Fibroblast of the aortic adventitia (primary cell): ENCODE measurements around the gene GPRIN3. TPM values are rescaled to one million over a fixed set of nuclear protein-coding genes. Genes with fewer than 3 reads are reported as not detected.

Experiments
- DNase-seq: peaks from one replicate; pipeline ENCODE4 v3.0.0-alpha.2; 2010; ENCODE audit warnings: low read depth
- H3K4me3 ChIP-seq: 2 replicates; pipeline ENCODE4 v1.5.1; 2011; ENCODE audit warnings: low read depth, mild to moderate bottlenecking, control low read depth, low read length, moderate library complexity
- total RNA-seq: library from RNA; depleted of rRNA; stranded (reverse); fragments of >200 nt; gene quantifications from 2 replicates; pipeline ENCODE4 v1.2.3, GENCODE V29; 2012; ENCODE audit warnings: low replicate concordance
- TF ChIP-seq, protein P1 (sequence below): IDR thresholded peaks from 2 replicates; pipeline ENCODE4 v1.5.1; 2011; ENCODE audit warnings: mild to moderate bottlenecking, low read length, control low read depth, inconsistent platforms; ENCODE audit not compliant: insufficient read depth

GPRIN3 gene
- total RNA-seq, 1 donor: under 0.01 TPM

DNA sequence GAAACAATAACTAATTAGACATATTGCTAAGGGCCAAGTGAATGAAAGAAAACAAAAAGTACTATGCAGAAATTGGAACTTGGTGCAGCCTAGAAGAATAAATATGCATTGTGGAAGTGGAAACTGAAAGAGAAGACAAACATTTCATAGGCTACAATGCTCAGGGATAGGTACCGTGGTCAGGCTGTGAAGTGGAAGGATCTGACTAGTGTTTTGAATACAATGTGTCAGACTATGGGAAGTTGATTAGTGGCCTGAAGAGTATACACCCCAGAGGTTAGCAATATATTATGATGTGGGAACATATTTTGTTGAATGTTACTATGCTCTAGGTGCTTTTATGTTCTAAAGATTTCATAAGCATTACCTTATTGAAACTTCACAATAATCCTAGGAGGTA lies 36.8 kb downstream of the GPRIN3 start:
- TF ChIP-seq, protein P1, sequence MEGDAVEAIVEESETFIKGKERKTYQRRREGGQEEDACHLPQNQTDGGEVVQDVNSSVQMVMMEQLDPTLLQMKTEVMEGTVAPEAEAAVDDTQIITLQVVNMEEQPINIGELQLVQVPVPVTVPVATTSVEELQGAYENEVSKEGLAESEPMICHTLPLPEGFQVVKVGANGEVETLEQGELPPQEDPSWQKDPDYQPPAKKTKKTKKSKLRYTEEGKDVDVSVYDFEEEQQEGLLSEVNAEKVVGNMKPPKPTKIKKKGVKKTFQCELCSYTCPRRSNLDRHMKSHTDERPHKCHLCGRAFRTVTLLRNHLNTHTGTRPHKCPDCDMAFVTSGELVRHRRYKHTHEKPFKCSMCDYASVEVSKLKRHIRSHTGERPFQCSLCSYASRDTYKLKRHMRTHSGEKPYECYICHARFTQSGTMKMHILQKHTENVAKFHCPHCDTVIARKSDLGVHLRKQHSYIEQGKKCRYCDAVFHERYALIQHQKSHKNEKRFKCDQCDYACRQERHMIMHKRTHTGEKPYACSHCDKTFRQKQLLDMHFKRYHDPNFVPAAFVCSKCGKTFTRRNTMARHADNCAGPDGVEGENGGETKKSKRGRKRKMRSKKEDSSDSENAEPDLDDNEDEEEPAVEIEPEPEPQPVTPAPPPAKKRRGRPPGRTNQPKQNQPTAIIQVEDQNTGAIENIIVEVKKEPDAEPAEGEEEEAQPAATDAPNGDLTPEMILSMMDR: no peak
- H3K4me3 ChIP-seq: no peak overlapping the region
- DNase-seq: no peak

DNA sequence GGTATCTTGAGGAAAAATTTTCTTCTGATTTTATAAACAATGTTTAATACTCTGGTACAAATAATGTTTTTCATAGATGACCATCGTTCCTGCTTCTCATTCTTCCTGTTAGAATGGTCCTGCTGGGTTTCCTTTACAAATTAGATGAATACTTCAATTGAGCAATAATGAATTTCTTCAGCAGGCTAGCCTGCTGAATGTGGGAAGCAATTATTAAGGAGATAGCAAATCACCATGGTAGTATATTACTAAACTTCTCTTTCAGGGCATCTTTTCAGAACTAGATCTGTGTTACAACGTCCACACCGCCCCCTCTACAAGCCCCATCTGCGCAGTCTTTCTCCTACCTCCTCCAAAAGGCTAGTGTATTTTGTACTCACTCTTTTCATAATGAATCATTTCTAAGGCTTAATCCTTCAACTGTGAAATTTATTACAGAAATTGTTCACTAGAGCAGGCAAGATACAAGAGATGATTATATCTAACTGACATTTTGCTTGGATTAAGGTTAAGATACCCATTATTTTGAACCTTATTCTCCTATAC lies 38.4 kb downstream of the GPRIN3 start:
- no peak overlapping the region for H3K4me3 ChIP-seq
- no peak for DNase-seq
- TF ChIP-seq, protein P1: no peak

GRCh38 chr4:89268679-89269078 lies 38.9 kb downstream of the GPRIN3 start:
- TF ChIP-seq, protein P1: no peak
- DNase-seq: no peak

DNA sequence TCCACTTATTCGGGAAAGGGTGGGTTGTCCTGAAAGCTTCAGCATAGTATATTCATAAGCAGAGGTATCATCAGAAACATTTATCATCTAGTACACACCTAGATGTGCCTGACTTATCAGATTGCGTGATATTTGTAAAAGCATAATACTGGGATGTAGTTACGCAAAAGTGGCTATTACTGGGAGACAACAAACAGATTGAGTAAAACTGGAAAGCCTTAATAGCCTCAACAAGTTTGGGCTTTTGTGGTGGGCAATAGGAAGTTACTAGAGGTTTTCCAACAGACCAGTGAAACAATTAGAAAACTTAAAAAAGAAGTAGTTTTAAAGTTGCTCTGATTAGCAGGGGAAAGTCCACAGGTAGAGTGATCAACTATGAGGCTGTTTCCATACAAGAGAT lies 39.8 kb downstream of the GPRIN3 start:
- TF ChIP-seq, protein P1: no peak
- H3K4me3 ChIP-seq: no peak overlapping the region
- no peak for DNase-seq

More at GRCh38 chr4:89268679-89269078, 38.9 kb downstream of the GPRIN3 start:
- H3K4me3 ChIP-seq: no peak overlapping the region

DNA sequence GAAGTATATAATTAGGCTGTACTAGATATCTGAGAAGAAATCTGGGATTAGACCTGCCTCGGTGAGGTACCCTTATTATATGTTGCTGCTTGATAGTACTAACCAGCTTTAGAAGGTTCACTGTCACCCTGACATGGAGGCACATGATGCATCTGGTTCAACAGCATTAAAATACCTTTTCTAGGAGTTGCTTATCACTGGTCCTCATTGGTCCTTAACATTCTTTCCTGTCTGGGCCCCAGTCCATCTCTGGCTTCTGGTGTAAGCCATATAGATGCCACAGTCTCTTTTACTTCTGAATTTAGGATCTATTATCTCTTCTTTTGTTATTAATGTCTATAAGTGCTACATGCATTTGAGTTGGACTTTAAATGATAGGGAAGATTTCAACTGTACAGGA lies 40.2 kb downstream of the GPRIN3 start:
- TF ChIP-seq, protein P1: no peak
- H3K4me3 ChIP-seq: no peak overlapping the region
- DNase-seq: no peak

GRCh38 chr4:89266128-89266527 lies 41.5 kb downstream of the GPRIN3 start:
- TF ChIP-seq, protein P1: no peak
- no peak overlapping the region for H3K4me3 ChIP-seq
- no peak for DNase-seq

GRCh38 chr4:89263265-89263664 lies 44.3 kb downstream of the GPRIN3 start:
- no peak overlapping the region for H3K4me3 ChIP-seq
- TF ChIP-seq, protein P1: no peak
- DNase-seq: no peak
